ENCODE measurements around the gene SLC9A1. TPM values are rescaled to one million over a fixed set of nuclear protein-coding genes. Genes with fewer than 3 reads are reported as not detected.
A peak's percentile ranks its signal among the peaks of the same experiment; 100 is the strongest.

The SLC9A1 gene
- polyA plus RNA-seq, 6 donors from 2014 or later, result 3.1 to 9.3 (median 4.0) TPM

GRCh38 chr1:27102134-27102706 lies 52.7 kb downstream of the SLC9A1 start:
- peak overlapping the region in 2 of 6 donors; percentile 47 to 68 for H3K27ac Mint-ChIP-seq
- no peaks in the 10 kb centered on the region for H3K9me3 Mint-ChIP-seq
- no peak for ATAC-seq (ENCODE audit: low read depth in 2 of 2)

DNA sequence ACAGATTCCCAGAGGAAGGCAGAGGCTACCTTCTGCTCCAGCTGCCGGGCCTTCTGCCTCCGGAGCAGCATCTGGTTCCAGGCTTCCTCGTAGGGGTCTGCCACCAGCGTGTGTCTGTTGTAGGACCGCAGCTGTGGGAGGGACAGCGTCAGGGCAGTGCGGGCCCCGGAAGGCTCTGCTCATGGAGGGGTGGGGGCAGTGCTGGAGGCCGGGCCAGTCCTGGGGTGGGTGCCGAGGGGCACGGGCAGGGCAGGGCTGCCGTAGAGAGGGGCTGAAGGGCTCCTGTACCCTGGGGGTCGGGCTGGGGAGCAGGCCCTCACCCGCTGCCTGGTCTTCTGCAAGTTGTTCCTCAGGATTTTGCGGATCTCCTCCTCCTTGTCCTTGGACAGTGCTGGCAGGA lies 53.2 kb downstream of the SLC9A1 start:
- Mint-ChIP-seq H3K27ac (peak overlapping the region in 1 of 6 donors; percentile 63), H3K4me3 (no peak overlapping the region), H3K36me3 (no peaks in the 10 kb centered on the region), H3K4me1 (peaks cover 23 to 30% (median 29%) of the 10 kb centered on the region in 3 donors), H3K27me3 (no peaks in the 10 kb centered on the region), H3K9me3 (no peaks in the 10 kb centered on the region)
- no peak for ATAC-seq (ENCODE audit: low read depth in 2 of 2)
- no peak for DNase-seq

More at GRCh38 chr1:27102134-27102706, 52.7 kb downstream of the SLC9A1 start:
- Mint-ChIP-seq H3K36me3 (no peaks in the 10 kb centered on the region), H3K27me3 (no peaks in the 10 kb centered on the region), H3K4me1 (peaks cover 28 to 35% (median 34%) of the 10 kb centered on the region in 3 donors), H3K4me3 (no peak overlapping the region)
- no peak for DNase-seq

DNA sequence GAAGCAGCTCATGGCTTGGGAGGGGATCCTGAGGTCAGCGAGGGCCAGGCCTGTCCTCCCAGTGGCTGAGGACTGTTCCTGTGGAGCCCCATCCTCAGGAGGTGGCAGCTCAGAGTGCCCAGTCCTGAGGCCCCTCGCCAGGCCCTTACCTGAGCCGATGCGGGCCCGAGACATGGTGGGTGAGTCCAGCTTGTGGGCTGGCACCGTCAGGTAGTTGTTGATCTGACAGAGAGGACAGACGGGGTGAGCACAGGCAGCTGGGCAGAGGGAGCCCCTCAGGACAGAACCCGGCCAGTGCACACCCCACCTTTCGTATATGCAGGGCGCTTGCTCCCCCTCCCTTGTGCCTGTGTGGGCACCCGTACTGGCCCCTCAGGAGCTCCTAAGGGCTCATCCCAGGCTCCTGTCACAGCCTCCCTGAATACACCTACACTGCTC lies 53.9 kb downstream of the SLC9A1 start:
- ATAC-seq (ENCODE audit: low read depth in 2 of 2) (no peak), DNase-seq (no peak)
- Mint-ChIP-seq H3K27me3 (no peaks in the 10 kb centered on the region), H3K27ac (no peak overlapping the region), H3K36me3 (no peaks in the 10 kb centered on the region), H3K4me3 (peak overlapping the region in 1 of 8 donors; percentile 68), H3K9me3 (no peaks in the 10 kb centered on the region), H3K4me1 (peaks cover 17 to 24% (median 23%) of the 10 kb centered on the region in 3 donors)

- Mint-ChIP-seq H3K4me1 (peaks cover 16 to 19% (median 18%) of the 10 kb centered on the region in 3 donors), H3K9me3 (no peaks in the 10 kb centered on the region), H3K27me3 (no peaks in the 10 kb centered on the region), H3K4me3 (no peak overlapping the region), H3K27ac (peak overlapping the region in 1 of 6 donors; percentile 24), H3K36me3 (no peaks in the 10 kb centered on the region)
- ATAC-seq (ENCODE audit: low read depth in 2 of 2) (no peak), DNase-seq (no peak)
These were observed 54.4 kb downstream of the SLC9A1 start for GRCh38 chr1:27100335-27101053.

- H3K27me3 Mint-ChIP-seq, result no peaks in the 10 kb centered on the region
- ATAC-seq (ENCODE audit: low read depth in 2 of 2) (peak; percentile 66 to 82), DNase-seq (peak; percentile 37)
- H3K27ac Mint-ChIP-seq, result peak overlapping the region in 5 of 6 donors; percentile 86 to 97 (median 91)
- H3K4me1 Mint-ChIP-seq, result peaks cover 14 to 18% (median 16%) of the 10 kb centered on the region in 3 donors
- H3K4me3 Mint-ChIP-seq, result peak overlapping the region in 1 of 8 donors; percentile 42
- no peaks in the 10 kb centered on the region for H3K36me3 Mint-ChIP-seq
- no peaks in the 10 kb centered on the region for H3K9me3 Mint-ChIP-seq
These were observed 55.2 kb downstream of the SLC9A1 start for GRCh38 chr1:27099587-27100334.

DNA sequence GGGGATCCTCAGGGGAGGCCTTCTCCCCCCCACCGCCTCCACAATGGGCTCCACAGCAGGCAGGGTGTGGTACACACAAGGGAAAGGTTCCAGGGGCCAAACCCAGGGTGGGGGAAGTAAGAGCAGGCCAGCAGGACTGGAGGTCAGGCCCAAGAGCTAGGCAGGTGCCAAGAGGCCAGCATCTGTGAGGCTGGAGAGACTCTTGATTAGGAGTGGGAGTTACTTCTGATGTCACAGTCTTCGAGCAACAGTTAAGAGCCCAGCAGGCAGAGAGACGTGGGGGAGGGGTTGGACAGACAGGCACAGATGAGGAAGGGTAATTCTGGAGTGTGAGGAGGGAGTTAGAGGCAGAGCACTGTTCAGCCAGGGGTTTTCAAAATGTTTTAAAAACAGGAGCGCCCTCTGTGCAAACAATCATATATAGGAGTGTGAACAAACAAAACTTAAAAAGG lies 55.8 kb downstream of the SLC9A1 start:
- Mint-ChIP-seq H3K4me3 (peak overlapping the region in 3 of 8 donors; percentile 1 to 47 (median 42)), H3K4me1 (peaks cover 14 to 18% (median 16%) of the 10 kb centered on the region in 3 donors), H3K36me3 (no peaks in the 10 kb centered on the region), H3K9me3 (no peaks in the 10 kb centered on the region), H3K27ac (peak overlapping the region in 4 of 6 donors; percentile 86 to 97 (median 90)), H3K27me3 (no peaks in the 10 kb centered on the region)
- ATAC-seq (ENCODE audit: low read depth in 2 of 2) (peak; percentile 5 to 13), DNase-seq (no peak)

- DNase-seq (no peak), ATAC-seq (ENCODE audit: low read depth in 2 of 2) (no peak)
- Mint-ChIP-seq H3K36me3 (no peaks in the 10 kb centered on the region), H3K4me3 (peak overlapping the region in 1 of 8 donors; percentile 1), H3K27ac (peak overlapping the region in 2 of 6 donors; percentile 71 to 91), H3K27me3 (no peaks in the 10 kb centered on the region), H3K4me1 (peaks cover 14 to 18% (median 16%) of the 10 kb centered on the region in 3 donors), H3K9me3 (no peaks in the 10 kb centered on the region)
These were observed 56.3 kb downstream of the SLC9A1 start for GRCh38 chr1:27098431-27099134.

DNA sequence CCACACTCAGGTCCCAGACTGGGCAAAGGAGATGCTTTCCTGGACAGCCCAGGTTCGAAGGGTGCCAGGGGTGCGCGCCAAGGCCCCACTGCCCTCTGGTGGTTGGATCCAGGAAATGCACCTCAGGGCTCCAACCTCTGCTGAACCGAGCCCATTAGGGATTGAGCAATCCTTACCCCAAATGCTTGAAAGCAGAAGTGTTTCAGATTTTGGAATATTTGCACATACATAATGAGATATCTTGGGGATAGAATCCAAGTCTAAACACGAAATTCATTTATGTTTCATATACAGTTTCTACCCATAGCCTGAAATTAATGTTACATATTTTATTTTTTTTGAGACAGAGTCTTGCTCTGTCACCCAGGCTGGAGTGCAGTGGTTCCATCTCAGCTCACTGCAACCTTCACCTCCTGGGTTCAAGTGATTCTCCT lies 57.4 kb downstream of the SLC9A1 start:
- Mint-ChIP-seq H3K27ac (no peak overlapping the region), H3K4me3 (no peak overlapping the region), H3K9me3 (no peaks in the 10 kb centered on the region), H3K4me1 (peaks cover 13 to 15% (median 14%) of the 10 kb centered on the region in 3 donors), H3K36me3 (no peaks in the 10 kb centered on the region), H3K27me3 (no peaks in the 10 kb centered on the region)
- peak; percentile 63 to 83 for ATAC-seq (ENCODE audit: low read depth in 2 of 2)
- DNase-seq, result peak; percentile 69

DNA sequence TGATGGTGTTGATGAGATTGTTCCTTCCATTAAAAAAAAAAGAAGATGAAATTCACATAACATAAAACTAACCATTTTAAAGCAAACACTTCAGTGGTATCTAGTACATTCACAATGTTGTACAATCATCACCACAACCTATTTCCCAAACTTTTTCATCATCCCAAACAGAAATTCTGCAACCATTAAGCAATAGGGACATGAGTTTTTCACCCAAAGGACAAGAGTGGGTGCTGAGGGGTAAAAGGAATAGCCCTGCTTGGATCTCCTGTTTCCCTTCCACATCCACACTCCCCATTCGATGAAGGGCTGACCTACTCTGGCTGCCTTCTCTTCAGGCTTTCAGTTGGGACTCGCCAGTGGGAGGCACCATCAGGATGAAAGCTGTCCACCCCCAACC lies 59.3 kb downstream of the SLC9A1 start:
- H3K9me3 Mint-ChIP-seq, result no peaks in the 10 kb centered on the region
- H3K4me3 Mint-ChIP-seq, result no peak overlapping the region
- DNase-seq (no peak), ATAC-seq (ENCODE audit: low read depth in 2 of 2) (no peak)
- H3K4me1 Mint-ChIP-seq, result peaks cover 12 to 14% (median 13%) of the 10 kb centered on the region in 3 donors
- H3K27ac Mint-ChIP-seq, result no peak overlapping the region
- H3K27me3 Mint-ChIP-seq, result no peaks in the 10 kb centered on the region
- no peaks in the 10 kb centered on the region for H3K36me3 Mint-ChIP-seq

GRCh38 chr1:27092888-27093287 lies 62.0 kb downstream of the SLC9A1 start:
- H3K36me3 Mint-ChIP-seq, result no peaks in the 10 kb centered on the region
- no peak for ATAC-seq (ENCODE audit: low read depth in 2 of 2)
- no peaks in the 10 kb centered on the region for H3K27me3 Mint-ChIP-seq
- no peak overlapping the region for H3K27ac Mint-ChIP-seq
- DNase-seq, result no peak
- no peak overlapping the region for H3K4me3 Mint-ChIP-seq
- no peaks in the 10 kb centered on the region for H3K9me3 Mint-ChIP-seq
- H3K4me1 Mint-ChIP-seq, result peaks cover 0 to 3% (median 3%) of the 10 kb centered on the region in 3 donors

DNA sequence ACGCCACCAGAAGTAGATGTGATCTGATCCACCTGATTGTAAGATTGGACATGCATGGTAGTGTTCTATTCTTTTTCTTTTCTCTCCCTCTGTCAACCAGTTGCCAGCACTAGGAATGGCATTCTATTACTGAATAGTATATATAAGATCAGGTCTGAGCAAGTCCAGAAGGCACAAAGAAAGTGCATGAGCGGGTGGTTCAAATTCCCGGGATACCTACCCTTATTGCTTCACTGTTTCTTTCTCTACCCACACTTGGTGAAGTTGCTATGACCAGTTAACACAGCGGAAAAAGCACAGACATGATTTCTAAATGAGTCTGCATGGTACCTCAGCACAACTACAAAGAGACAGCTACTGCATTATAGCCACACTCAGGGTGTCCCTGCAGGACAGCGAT lies 64.0 kb downstream of the SLC9A1 start:
- DNase-seq, result no peak
- H3K27ac Mint-ChIP-seq, result no peak overlapping the region
- peaks cover 0 to 17% (median 9%) of the 10 kb centered on the region in 3 donors for H3K27me3 Mint-ChIP-seq
- H3K9me3 Mint-ChIP-seq, result no peaks in the 10 kb centered on the region
- H3K36me3 Mint-ChIP-seq, result no peaks in the 10 kb centered on the region
- peaks cover 0 to 5% (median 0%) of the 10 kb centered on the region in 3 donors for H3K4me1 Mint-ChIP-seq
- H3K4me3 Mint-ChIP-seq, result no peak overlapping the region
- no peak for ATAC-seq (ENCODE audit: low read depth in 2 of 2)

DNA sequence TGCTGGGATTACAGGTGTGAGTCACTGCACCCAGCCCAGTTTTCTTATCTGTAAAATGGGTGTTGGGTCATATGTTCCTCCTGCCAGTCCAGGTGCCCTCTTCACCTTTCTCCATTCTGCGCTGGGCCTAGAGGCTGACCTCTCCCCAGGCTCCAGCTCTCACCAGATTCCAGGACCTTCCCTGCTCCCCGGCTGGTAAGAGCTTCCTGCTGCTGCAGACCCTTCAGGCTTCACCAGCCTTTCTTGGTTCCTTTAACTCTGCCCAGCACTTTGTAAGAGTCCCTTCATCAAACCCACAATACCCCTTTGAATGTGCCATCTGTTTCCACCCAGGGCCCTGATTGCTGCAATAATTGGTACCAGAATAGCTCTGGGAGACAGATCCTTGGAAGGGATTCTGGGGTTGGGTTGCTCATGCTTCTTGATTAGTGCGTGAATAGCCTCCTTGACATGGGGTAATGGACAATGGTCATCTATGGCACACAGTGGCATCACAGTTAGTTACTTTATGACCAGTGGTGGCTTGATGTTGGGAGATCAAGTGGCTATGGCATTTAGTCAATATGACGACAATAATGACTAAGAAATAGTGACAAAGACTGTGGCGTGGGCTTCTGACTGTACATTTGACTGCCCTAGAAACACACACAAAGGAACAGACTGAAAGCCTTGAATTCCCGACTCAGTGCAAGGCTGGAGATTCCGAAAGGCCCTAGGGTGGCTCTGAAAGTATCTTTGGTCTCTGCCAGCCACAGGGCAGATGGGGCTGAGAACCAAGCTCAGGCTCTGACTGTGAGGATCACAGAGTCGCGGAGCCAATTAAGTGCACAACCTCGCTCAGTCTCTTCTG lies 67.3 kb downstream of the SLC9A1 start:
- peaks cover 5 to 12% of the 10 kb centered on the region in 2 donors for H3K36me3 Mint-ChIP-seq
- peaks cover 0 to 5% (median 0%) of the 10 kb centered on the region in 3 donors for H3K4me1 Mint-ChIP-seq
- H3K27ac Mint-ChIP-seq, result no peak overlapping the region
- no peak for DNase-seq
- peaks cover 0 to 27% (median 19%) of the 10 kb centered on the region in 3 donors for H3K27me3 Mint-ChIP-seq
- no peak overlapping the region for H3K4me3 Mint-ChIP-seq
- ATAC-seq (ENCODE audit: low read depth in 2 of 2), result no peak
- H3K9me3 Mint-ChIP-seq, result peaks cover under 1 to 11% (median 4%) of the 10 kb centered on the region in 7 donors

Data from naive B cell (primary cell).